Astrocyte (in vitro differentiated cells and primary cell): Measurements from ENCODE around the gene CCDC9.

ENCODE experiments used
- EZH2 ChIP-seq: IDR thresholded peaks from 2 replicates; pipeline ENCODE4 v1.6.1; 2012; ENCODE audit warnings: mild to moderate bottlenecking, low read length, inconsistent platforms; ENCODE audit not compliant: insufficient read depth
- TF ChIP-seq, protein P1 (sequence below): IDR thresholded peaks from 2 replicates; pipeline ENCODE4 v1.5.1; 2011; ENCODE audit warnings: low read depth, mild to moderate bottlenecking, inconsistent platforms, low read length, moderate library complexity; ENCODE audit not compliant: insufficient read depth

DNA sequence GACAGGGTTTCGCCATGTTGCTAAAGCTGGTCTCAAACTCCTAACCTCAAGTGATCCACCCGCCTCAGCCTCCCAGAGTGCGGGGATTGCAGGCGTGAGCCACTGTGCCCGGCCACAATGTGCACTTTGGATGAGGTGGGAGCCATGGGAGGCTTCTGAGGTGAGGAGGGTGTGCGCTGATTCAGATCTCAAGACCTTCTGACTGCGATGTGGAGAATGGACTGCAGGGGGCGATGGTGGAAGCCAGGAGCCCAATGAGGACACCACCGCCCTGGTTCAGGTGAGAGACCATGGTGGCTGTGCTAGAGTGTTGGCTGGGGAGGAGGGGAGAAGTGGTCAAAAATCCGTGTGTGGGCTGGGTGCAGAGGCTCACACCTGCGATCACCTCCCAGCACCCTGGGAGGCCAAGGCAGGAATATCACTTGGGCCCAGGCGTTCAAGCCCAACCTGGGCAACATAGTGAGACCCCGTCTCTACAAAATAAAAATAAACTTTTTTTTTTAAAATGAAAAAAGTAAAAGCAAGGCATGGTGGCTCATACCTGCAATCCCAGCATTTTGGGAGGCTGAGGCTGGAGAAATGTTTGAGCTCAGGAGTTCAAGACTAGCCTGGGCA, 24.0 kb downstream of the CCDC9 start:
- TF ChIP-seq, protein P1, sequence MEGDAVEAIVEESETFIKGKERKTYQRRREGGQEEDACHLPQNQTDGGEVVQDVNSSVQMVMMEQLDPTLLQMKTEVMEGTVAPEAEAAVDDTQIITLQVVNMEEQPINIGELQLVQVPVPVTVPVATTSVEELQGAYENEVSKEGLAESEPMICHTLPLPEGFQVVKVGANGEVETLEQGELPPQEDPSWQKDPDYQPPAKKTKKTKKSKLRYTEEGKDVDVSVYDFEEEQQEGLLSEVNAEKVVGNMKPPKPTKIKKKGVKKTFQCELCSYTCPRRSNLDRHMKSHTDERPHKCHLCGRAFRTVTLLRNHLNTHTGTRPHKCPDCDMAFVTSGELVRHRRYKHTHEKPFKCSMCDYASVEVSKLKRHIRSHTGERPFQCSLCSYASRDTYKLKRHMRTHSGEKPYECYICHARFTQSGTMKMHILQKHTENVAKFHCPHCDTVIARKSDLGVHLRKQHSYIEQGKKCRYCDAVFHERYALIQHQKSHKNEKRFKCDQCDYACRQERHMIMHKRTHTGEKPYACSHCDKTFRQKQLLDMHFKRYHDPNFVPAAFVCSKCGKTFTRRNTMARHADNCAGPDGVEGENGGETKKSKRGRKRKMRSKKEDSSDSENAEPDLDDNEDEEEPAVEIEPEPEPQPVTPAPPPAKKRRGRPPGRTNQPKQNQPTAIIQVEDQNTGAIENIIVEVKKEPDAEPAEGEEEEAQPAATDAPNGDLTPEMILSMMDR, result peak; percentile 12
- TF ChIP-seq EZH2, result no peak
